Activated CD4-positive, alpha-beta T cell treated with anti-CD3 and anti-CD28 coated beads, Interleukin-2, amount 50 U/mL, for 24 hours (primary cell): ENCODE data around the gene RBL2.

Source experiments
- DNase-seq, 2 donors: peaks; one replicate each; pipeline ENCODE4 v3.0.0-alpha.2; 2020; ENCODE audit warnings: low read depth in 1 of 2, low spot score in 1 of 2

Gene RBL2

GRCh38 chr16:53446090-53446489 lies 11.8 kb downstream of the RBL2 start:
- no peak for DNase-seq

DNA sequence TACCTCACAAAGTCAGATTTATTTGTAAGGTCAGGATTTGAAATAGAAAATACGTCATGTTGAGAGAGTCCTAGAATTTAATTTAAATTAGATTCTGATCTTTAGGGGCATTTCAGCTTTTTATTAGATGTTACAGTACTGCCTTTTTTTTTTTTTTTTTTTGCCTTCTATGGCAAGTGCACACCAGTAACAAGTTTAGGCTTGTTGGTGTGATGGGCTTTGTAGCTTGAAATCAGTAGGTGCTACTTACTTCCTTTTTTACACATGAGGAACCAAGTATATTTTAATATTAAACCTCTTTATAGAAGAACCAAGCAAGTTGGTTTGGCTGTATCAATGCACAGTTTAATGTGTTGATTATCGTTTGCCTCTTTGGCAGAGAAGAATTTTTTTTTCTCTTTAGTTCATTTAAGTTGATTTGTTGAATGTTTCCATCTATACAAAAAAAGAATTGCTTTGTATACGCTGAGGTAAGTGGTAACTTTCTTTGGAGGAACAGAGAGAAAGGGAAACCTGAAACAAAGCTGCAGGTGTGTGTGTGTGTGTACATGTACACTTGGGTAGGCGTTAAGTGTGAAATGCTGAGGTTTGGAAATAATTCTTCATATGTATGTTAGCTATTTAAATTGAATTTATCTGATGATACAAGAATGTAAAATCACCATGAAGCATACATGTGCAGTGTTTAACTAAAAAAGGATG lies 15.7 kb downstream of the RBL2 start:
- no peak for DNase-seq

DNA sequence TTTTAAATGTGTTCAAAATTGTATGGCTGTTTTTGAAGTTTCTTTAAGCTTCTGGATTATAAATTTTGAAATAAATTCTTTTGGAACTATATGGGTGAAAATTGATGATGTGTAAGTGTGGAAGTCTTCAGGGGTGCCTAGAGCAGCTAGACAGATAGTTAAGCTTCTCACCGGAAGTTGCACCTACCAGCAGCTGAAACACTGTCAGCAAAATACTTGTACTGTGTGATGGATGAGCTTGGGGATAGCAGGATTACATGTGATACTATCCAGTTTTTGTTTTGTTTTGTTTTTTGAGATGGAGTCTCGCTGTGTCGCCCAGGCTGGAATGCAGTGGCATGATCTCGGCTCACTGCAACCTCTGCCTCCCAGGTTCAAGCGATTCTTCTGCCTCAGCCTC lies 19.7 kb downstream of the RBL2 start:
- DNase-seq, result no peak

DNA sequence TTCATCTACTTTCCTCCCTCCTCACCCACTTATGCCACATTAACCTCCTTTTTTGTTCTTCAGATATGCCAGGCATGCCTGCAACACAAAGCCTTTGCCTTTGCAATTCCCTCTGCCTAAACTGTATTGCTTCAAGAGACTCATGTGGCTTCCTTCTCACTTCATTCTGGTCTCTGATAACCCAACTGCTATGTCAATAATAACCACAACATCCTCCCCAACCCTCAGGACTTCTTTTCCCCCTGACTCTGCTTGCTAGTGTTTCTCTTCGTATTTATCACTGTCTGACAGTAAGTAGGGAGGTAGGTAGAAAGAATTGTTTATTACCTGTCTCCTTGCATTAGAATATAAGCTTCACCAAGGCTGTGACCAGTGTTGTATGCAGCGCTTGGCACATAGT lies 22.4 kb downstream of the RBL2 start:
- peak in 1 of 2 donors; percentile 26 for DNase-seq

GRCh38 chr16:53457670-53458069 lies 23.4 kb downstream of the RBL2 start:
- DNase-seq, result peak in 1 of 2 donors; percentile 76

- no peak for DNase-seq
Observed at GRCh38 chr16:53458635-53459034, 24.4 kb downstream of the RBL2 start.

- no peak for DNase-seq
Observed at GRCh38 chr16:53465606-53466280, 31.5 kb downstream of the RBL2 start.

DNA sequence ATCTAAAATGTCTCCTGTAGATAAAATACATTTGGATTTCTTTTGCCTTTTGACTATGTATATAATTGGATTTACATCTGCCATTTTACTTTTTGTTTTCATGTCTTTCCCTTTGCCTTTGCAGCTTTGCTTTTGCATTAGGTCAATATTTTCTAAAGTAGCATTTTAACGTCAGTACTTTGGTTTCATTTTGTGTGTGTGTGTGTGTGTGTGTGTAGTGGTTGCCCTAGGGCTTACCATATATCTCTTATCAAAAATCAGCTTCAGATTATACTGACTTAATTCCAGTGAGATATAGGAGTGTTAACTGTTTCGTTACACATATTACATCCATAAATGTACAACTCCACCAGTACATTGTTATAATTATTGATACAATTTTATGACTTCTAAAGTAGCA lies 42.6 kb downstream of the RBL2 start:
- no peak for DNase-seq

DNA sequence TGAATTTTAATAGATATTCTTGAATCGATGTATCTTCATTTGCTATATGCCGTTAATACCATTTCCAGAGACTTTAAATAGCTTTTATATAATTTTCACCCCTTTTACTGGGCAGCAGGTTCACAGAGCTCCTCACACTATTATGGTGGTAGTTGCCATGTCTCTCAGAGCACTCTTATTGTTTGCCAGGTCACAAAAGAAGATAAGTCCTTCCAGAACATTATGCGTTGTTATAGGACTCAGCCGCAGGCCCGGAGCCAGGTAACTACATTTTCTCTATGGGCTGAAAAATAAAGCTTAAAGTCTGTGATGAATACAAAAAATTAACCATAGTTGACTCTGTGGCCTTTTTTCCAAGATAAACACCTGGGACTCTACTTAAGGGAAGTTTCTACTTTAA lies 44.7 kb downstream of the RBL2 start:
- no peak for DNase-seq

DNA sequence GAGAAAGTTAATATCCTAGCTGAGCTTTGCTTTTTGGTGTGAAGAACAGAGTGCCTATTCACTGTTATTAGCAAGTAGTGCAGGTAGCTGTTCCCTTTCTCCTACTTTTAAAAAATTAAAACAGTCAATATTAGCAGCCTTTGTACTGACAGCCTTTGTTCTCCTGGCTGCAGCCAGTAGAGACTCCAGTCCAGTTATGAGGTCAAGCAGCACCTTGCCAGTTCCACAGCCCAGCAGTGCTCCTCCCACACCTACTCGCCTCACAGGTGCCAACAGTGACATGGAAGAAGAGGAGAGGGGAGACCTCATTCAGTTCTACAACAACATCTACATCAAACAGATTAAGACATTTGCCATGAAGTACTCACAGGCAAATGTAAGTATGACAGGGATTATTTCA lies 46.1 kb downstream of the RBL2 start:
- DNase-seq, result no peak

GRCh38 chr16:53482123-53482522 lies 47.9 kb downstream of the RBL2 start:
- DNase-seq, result no peak

- DNase-seq, result no peak
Observed at GRCh38 chr16:53484542-53484941, 50.3 kb downstream of the RBL2 start.

- DNase-seq, result no peak
Observed at GRCh38 chr16:53486230-53486629, 52.0 kb downstream of the RBL2 start.

DNA sequence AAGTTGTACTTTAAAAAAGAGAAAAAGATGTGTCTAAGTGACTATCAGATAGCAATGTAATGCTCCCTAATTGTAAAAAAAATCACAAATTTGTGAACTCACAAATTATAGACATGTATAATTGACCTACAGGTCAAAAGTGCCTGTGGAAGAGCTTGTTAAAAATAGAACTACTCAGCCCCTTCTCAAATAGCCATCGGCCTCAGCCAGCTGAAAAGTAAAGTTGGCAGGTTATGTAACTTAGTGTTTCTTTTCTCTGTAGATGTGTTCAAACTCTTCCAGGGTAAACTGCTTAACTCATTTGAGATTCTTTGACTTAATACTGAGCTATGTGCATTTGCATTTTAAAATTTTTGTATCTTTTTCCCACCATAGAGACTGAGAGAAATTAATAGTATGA lies 55.5 kb downstream of the RBL2 start:
- DNase-seq, result no peak

- no peak for DNase-seq
Observed at GRCh38 chr16:53492503-53492902, 58.2 kb downstream of the RBL2 start.

DNA sequence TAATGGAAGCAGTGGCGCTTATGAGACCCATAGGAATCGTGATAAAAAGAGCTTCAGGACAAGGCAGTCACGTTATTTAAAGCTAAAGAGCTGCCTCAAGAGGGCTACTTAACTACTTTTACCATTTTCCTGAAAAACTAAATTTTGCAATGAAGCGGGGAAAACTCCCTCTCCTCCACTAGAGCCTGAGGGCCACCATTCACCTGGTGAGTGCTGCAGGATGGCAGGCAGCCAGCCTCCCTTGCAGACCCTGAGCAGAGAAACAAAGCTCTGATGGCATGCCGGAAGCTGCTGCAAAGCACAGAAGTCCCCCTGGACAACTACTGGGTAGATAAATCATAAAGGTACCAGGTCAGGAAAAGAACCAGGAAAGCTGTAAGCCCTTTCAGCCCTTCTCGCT lies 60.4 kb downstream of the RBL2 start:
- no peak for DNase-seq

DNA sequence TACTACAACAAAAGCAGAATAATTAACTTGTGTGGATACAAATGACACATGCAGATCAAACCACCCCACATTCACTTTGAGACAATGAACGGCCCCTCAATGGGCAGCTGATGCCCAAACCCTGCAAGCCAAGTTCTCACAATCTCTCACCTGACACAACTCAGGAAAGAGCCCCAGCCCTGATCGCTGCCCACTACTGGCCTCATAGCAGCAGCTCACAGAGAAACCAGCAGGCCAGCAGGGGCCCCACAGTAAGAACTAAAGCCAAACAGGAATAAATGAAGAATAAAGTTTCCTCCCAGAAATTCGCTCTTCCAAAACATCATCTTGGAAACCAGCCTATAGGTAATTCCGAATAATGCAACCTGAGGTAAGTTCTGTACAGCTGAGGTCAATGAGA lies 61.1 kb downstream of the RBL2 start:
- DNase-seq, result no peak

DNA sequence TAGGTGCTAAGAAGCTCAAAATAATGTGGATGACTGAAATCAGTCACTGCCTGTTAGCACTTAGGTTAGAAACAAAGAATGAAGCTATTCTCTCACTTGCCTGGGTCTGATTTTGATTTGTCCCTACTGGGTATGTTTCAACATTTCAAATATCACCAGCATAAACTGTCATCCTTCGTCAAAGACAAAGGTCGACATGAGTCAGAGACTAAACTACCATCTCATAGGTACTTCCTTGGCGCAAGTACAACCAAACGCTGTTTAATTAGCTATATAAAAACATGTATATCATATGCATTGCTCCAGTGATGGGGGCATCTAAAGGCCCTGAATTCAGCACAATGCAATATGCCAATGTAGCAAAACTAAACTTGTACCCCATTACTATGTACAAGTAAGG lies 64.7 kb downstream of the RBL2 start:
- DNase-seq, result no peak

GRCh38 chr16:53501216-53501859 lies 67.1 kb downstream of the RBL2 start:
- no peak for DNase-seq

- peak; percentile 54 to 61 for DNase-seq
Observed at GRCh38 chr16:53502331-53503269, 68.3 kb downstream of the RBL2 start, which contains the start of gene AKTIP. Gene AKTIP (minus strand): TSS chr16:53503209. CDS start chr16:53500259, 2,950 bp downstream.

GRCh38 chr16:53503270-53503923 lies 69.1 kb downstream of the RBL2 start:
- peak; percentile 98 to 100 for DNase-seq
